Upper lobe of left lung (tissue), 6 donors: ENCODE results near the gene HOMER1. TPM values are rescaled to one million over a fixed set of nuclear protein-coding genes. Genes with fewer than 3 reads are reported as not detected.

Experiments
- ATAC-seq, 2 donors: fragments of 200-7000 bp; cut with Tn5 transposase; one replicate each; pipeline ENCODE4 v1.9.1; 2022; ENCODE audit warnings: mild to moderate bottlenecking in 2 of 2, moderate library complexity in 2 of 2; ENCODE audit not compliant: low FRiP score in 2 of 2
- DNase-seq, 2 donors: peaks; one replicate each; pipeline ENCODE4 v3.0.0-alpha.2; 2019 to 2020
- H3K27ac ChIP-seq, 4 donors: fragments of 200-600 bp; sonication (generic); one replicate each; pipeline ENCODE4 v1.5.1; 2016 to 2019
- H3K27me3 ChIP-seq, 4 donors: fragments of 200-600 bp; sonication (generic); one replicate each; pipeline ENCODE4 v1.5.1; 2017 to 2019
- H3K36me3 ChIP-seq, 4 donors: fragments of 200-600 bp; sonication (generic); one replicate each; pipeline ENCODE4 v1.5.1; 2016 to 2019
- H3K4me1 ChIP-seq, 4 donors: fragments of 200-600 bp; sonication (generic); one replicate each; pipeline ENCODE4 v1.5.1; 2018 to 2019
- H3K4me3 ChIP-seq, 4 donors: fragments of 200-600 bp; sonication (generic); one replicate each; pipeline ENCODE4 v1.5.1; 2017 to 2019; ENCODE audit warnings: mild to moderate bottlenecking in 2 of 4, moderate library complexity in 1 of 4
- H3K9me3 ChIP-seq, 4 donors: fragments of 200-600 bp; sonication (generic); one replicate each; pipeline ENCODE4 v1.5.1; 2018 to 2019
- EP300 ChIP-seq, 4 donors: sonication (generic); formaldehyde crosslinking; IDR thresholded peaks; one replicate each; pipeline ENCODE4 v1.5.1; 2017; ENCODE audit warnings: antibody characterized with exemption in 4 of 4, control low read depth in 2 of 4
- POLR2A ChIP-seq, 4 donors: fragments of 450-650 bp; IDR thresholded peaks; one replicate each; pipeline ENCODE4 v1.5.1; 2016 to 2017; ENCODE audit warnings: antibody characterized with exemption in 4 of 4, mild to moderate bottlenecking in 2 of 4
- POLR2AphosphoS5 ChIP-seq, 2 donors: sonication (generic); formaldehyde crosslinking; IDR thresholded peaks; one replicate each; pipeline ENCODE4 v1.5.1; 2017; ENCODE audit warnings: antibody characterized with exemption in 2 of 2
- whole genome bisulfite sequencing, 2 donors: methylation state at CpG; one replicate each; pipeline ENCODE4 v1.1.5; 2017 to 2018; 5-methylcytosine and 5-hydroxymethylcytosine counted together
- total RNA-seq, 6 donors: library from RNA; depleted of rRNA in 4 of 6; stranded (reverse); fragments of >200 nt in 4 of 6; gene quantifications; one replicate each; pipeline versions ENCODE4 v1.1.0 to v1.2.1, GENCODE V29; 2016 to 2021
- TF ChIP-seq, protein P1 (sequence below), 6 experiments: fragments of 450-650 bp in 4 of 6; fragments of 200-600 bp in 2 of 6; sonication (generic) in 2 of 6; IDR thresholded peaks; one replicate each; pipeline ENCODE4 v1.5.1; 2016 to 2019; ENCODE audit warnings: antibody characterized with exemption in 6 of 6
- donor health status: DM: no; HTN: no; CAD: no; lungs with moderate emphysema.
- donor health status: DM: no; HTN: yes; CAD: no; lungs with severe emphysema.

Gene HOMER1
- total RNA-seq, 6 donors from 2014 or later = 5.2 to 22.0 (median 9.7) TPM

DNA sequence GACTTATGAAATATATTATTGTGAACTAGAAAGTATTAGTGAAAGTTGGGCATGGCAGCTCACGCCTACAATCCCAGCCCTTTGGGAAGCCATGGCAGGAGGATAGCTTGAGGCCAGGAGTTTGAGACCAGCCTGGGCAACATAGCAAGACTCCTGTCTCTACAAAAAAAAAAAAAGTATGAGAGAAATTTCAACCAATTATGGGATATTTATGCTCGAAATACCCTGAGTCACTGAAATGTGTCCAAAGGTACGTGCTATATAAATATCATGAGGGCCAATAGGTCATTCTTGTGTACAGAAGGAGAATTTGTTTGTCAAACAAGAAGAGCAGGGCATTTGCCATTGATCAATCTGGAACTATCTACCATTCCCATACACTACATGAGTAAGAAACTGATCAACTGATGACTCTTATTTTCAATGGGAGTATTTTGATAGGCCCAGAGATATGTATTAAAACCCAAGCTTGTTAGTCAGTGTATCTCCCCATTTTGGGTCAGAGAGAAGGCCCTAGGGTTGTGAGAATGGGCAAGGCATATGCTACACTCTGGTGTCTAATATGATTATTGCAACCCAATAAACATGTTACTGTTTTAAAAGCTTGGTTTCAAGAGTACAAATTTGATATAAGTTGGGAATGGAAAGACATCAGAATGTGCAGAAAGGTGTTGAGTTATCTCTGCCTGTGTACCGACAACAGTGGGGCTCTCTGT, 21.7 kb upstream of the HOMER1 start:
- Histone ChIP-seq H3K27ac (no peak overlapping the region), H3K36me3 (no peaks in the 10 kb centered on the region), H3K27me3 (no peaks in the 10 kb centered on the region), H3K4me1 (no peaks in the 10 kb centered on the region), H3K9me3 (no peaks in the 10 kb centered on the region), H3K4me3 (no peak overlapping the region)
- 86 to 88% methylated on average over 4 of the region's 4 CpGs for WGBS, 2 donors
- TF ChIP-seq, protein P1, sequence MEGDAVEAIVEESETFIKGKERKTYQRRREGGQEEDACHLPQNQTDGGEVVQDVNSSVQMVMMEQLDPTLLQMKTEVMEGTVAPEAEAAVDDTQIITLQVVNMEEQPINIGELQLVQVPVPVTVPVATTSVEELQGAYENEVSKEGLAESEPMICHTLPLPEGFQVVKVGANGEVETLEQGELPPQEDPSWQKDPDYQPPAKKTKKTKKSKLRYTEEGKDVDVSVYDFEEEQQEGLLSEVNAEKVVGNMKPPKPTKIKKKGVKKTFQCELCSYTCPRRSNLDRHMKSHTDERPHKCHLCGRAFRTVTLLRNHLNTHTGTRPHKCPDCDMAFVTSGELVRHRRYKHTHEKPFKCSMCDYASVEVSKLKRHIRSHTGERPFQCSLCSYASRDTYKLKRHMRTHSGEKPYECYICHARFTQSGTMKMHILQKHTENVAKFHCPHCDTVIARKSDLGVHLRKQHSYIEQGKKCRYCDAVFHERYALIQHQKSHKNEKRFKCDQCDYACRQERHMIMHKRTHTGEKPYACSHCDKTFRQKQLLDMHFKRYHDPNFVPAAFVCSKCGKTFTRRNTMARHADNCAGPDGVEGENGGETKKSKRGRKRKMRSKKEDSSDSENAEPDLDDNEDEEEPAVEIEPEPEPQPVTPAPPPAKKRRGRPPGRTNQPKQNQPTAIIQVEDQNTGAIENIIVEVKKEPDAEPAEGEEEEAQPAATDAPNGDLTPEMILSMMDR (IDR thresholded peaks at IDR 0.05) = peak in 1 of 6 experiments; percentile 11
- no peak for TF ChIP-seq EP300 (IDR thresholded peaks at IDR 0.05)
- no peak for ATAC-seq
- no peak for DNase-seq

DNA sequence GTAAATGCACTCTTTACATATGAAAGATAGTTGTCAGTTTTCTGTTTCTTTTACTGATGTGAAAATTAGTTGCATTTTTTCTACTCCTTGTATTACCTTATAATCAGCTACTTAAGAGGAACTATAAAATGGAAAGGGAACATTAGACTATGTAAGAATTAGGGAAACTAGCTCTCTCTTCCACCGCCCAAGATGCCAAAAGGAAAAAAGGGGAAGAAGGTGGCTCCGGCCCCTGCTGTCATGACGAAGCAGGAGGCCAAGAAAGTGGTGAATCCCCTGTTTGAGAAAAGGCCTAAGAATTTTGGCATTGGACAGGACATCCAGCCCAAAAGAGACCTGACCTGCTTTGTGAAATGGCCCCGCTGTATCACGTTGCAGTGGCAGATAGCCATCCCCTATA, 15.2 kb upstream of the HOMER1 start:
- no peak for DNase-seq
- no peak overlapping the region for H3K4me3 ChIP-seq
- no peak overlapping the region for H3K27ac ChIP-seq
- WGBS, 2 donors = 58 to 75% methylated on average over 5 of the region's 5 CpGs
- H3K9me3 ChIP-seq = peaks cover 0 to 9% (median 4%) of the 10 kb centered on the region in 4 donors
- ATAC-seq = peak in 1 of 2 donors; percentile 53
- no peaks in the 10 kb centered on the region for H3K27me3 ChIP-seq
- TF ChIP-seq, protein P1 (IDR thresholded peaks at IDR 0.05) = no peak
- TF ChIP-seq POLR2A (IDR thresholded peaks at IDR 0.05) (no peak), POLR2AphosphoS5 (IDR thresholded peaks at IDR 0.05) (no peak), EP300 (IDR thresholded peaks at IDR 0.05) (no peak)
- no peaks in the 10 kb centered on the region for H3K4me1 ChIP-seq
- no peaks in the 10 kb centered on the region for H3K36me3 ChIP-seq

DNA sequence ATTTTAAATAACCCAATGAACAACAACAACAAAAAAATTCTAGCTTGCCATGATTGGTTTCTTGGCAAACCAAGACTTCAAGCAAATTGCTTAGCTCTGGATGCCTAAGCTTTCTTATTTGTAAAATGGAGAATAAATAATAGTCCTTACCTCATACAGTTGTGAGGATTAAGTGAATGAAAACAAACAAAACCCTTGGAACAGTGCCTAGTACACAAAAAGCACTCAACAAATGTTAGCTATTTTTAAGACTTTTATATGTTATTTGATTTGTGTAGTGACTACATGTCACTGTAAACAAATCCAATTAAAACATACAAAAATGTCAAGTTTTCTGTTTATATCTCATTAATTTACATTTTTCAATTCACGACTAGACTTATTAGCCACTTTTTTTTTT, 13.5 kb upstream of the HOMER1 start:
- no peak overlapping the region for H3K4me3 ChIP-seq
- ATAC-seq = no peak
- DNase-seq = no peak
- TF ChIP-seq, protein P1 (IDR thresholded peaks at IDR 0.05) = no peak
- TF ChIP-seq POLR2AphosphoS5 (IDR thresholded peaks at IDR 0.05) (no peak), EP300 (IDR thresholded peaks at IDR 0.05) (no peak), POLR2A (IDR thresholded peaks at IDR 0.05) (no peak)
- H3K36me3 ChIP-seq = no peaks in the 10 kb centered on the region
- WGBS, 2 donors = 54 to 65% methylated on average over 1 of the region's 1 CpG
- H3K27me3 ChIP-seq = no peaks in the 10 kb centered on the region
- H3K27ac ChIP-seq = no peak overlapping the region
- H3K9me3 ChIP-seq = peaks cover 0 to 9% (median 4%) of the 10 kb centered on the region in 4 donors
- H3K4me1 ChIP-seq = no peaks in the 10 kb centered on the region

DNA sequence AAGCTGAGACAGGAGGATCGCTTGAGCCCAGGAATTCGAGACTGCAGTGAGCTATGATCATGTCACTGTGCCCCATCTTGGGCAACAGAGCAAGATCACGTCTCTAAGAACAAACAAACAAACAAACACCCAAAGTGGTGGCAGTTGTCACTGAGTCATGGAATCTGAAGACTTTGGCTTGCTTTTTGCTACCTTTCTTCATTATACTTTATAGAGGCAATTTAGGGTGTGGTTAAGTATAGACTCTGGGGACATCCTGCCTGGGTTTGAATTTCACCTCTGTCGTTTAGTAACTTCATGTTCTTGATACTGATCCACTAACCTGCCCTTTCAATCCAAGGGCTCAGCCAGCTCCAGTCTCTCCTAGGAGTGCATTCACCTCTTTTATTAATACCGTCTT, 13.0 kb upstream of the HOMER1 start:
- H3K27me3 ChIP-seq = no peaks in the 10 kb centered on the region
- no peak for DNase-seq
- no peak overlapping the region for H3K27ac ChIP-seq
- no peaks in the 10 kb centered on the region for H3K36me3 ChIP-seq
- no peaks in the 10 kb centered on the region for H3K4me1 ChIP-seq
- no peak overlapping the region for H3K4me3 ChIP-seq
- TF ChIP-seq, protein P1 (IDR thresholded peaks at IDR 0.05) = no peak
- TF ChIP-seq POLR2A (IDR thresholded peaks at IDR 0.05) = no peak
- no peak for ATAC-seq
- WGBS, 2 donors = 90 to 93% methylated on average over 5 of the region's 5 CpGs
- H3K9me3 ChIP-seq = peaks cover 0 to 9% (median 4%) of the 10 kb centered on the region in 4 donors

GRCh38 chr5:79526493-79526892, 12.6 kb upstream of the HOMER1 start:
- Histone ChIP-seq H3K36me3 (no peaks in the 10 kb centered on the region), H3K4me1 (no peaks in the 10 kb centered on the region), H3K9me3 (peaks cover 0 to 9% (median 4%) of the 10 kb centered on the region in 4 donors), H3K27ac (no peak overlapping the region), H3K27me3 (no peaks in the 10 kb centered on the region), H3K4me3 (no peak overlapping the region)
- no peak for DNase-seq
- no peak for TF ChIP-seq POLR2A (IDR thresholded peaks at IDR 0.05)
- TF ChIP-seq, protein P1 (IDR thresholded peaks at IDR 0.05) = no peak
- no peak for TF ChIP-seq POLR2AphosphoS5 (IDR thresholded peaks at IDR 0.05)
- no peak for TF ChIP-seq EP300 (IDR thresholded peaks at IDR 0.05)
- 81 to 89% methylated on average over 2 of the region's 2 CpGs for WGBS, 2 donors
- ATAC-seq = no peak
